ENCODE data around the gene RHAG. TPM values are rescaled to one million over a fixed set of nuclear protein-coding genes. Genes with fewer than 3 reads are reported as not detected.
"Not testable (repeated sequence)": the region's sequence is repeated elsewhere in the genome, so short reads cannot be mapped to it uniquely, and the experiment has no call there.

Gene RHAG
- total RNA-seq: under 1 TPM in 2 of 3 donors, not detected in 1; 0.22 to 0.32 TPM

GRCh38 chr6:49636713-49637349, at the start of gene RHAG:
Gene RHAG, minus strand, starts transcription at chr6:49636839. Its CDS starts 27 bp downstream, at chr6:49636812.
- no peak for ATAC-seq
- Mint-ChIP-seq H3K9me3 (no peaks in the 10 kb centered on the region), H3K36me3 (ENCODE audit: insufficient read depth) (no peaks in the 10 kb centered on the region), H3K4me3 (no peak within 1 kb of the TSS), H3K27me3 (ENCODE audit: low read depth) (no peaks in the 10 kb centered on the region), H3K4me1 (ENCODE audit: low read depth) (no peaks in the 10 kb centered on the region)
- DNase-seq: no peak

GRCh38 chr6:49676671-49677281, 40.1 kb upstream of the RHAG start:
- ATAC-seq (no peak), DNase-seq (no peak)
- Mint-ChIP-seq H3K4me3 (no peak overlapping the region), H3K4me1 (ENCODE audit: low read depth) (no peaks in the 10 kb centered on the region), H3K27me3 (ENCODE audit: low read depth) (no peaks in the 10 kb centered on the region), H3K36me3 (ENCODE audit: insufficient read depth) (no peaks in the 10 kb centered on the region), H3K9me3 (peaks cover 4% of the 10 kb centered on the region)

DNA sequence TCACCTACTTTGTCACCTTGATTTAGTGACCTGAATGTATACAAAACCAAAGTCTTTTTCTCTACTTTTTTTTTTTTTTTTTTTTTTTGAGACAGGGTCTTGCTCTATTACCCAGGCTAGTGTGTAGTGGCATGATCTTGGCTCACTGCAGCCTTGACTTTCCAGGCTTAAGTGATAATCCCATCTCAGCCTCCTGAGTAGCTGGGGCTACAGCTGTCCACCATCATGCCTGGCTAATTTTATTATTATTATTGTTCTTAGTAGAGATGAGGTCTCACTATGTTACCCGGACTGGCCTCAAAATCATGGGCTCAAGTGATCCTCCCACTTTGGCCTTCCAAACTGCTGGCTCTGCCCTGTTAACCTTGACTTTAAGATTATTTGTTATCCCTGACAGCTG, 39.2 kb upstream of the RHAG start:
- no peak for ATAC-seq
- H3K27me3 Mint-ChIP-seq (ENCODE audit: low read depth): no peaks in the 10 kb centered on the region
- H3K4me3 Mint-ChIP-seq: no peak overlapping the region
- DNase-seq: no peak
- no peaks in the 10 kb centered on the region for H3K36me3 Mint-ChIP-seq (ENCODE audit: insufficient read depth)
- peaks cover 4% of the 10 kb centered on the region for H3K9me3 Mint-ChIP-seq
- H3K4me1 Mint-ChIP-seq (ENCODE audit: low read depth): no peaks in the 10 kb centered on the region

DNA sequence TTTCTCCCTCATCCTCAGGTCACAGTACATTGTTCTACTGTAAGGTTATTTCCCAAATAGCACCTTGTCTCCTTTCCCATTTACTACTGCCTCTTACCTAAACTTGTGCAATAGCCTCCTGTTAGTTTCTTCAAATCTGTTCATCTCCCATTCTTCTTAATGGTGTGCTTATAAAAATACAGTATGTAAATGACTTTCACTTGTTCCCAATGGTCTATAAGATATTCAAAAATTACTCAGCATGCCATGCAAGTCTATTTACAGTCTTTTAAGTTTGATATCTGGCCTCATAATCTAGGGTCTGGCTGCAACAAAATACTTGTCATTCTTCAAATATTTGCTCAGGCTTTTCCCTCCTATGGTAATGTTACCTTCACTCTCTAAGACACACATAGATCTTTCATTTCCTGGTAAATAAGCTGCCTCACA, 31.5 kb upstream of the RHAG start:
- no peak for ATAC-seq
- no peak for DNase-seq
- H3K9me3 Mint-ChIP-seq: no peaks in the 10 kb centered on the region
- no peaks in the 10 kb centered on the region for H3K4me1 Mint-ChIP-seq (ENCODE audit: low read depth)
- H3K4me3 Mint-ChIP-seq: no peak overlapping the region
- H3K36me3 Mint-ChIP-seq (ENCODE audit: insufficient read depth): no peaks in the 10 kb centered on the region
- no peaks in the 10 kb centered on the region for H3K27me3 Mint-ChIP-seq (ENCODE audit: low read depth)

DNA sequence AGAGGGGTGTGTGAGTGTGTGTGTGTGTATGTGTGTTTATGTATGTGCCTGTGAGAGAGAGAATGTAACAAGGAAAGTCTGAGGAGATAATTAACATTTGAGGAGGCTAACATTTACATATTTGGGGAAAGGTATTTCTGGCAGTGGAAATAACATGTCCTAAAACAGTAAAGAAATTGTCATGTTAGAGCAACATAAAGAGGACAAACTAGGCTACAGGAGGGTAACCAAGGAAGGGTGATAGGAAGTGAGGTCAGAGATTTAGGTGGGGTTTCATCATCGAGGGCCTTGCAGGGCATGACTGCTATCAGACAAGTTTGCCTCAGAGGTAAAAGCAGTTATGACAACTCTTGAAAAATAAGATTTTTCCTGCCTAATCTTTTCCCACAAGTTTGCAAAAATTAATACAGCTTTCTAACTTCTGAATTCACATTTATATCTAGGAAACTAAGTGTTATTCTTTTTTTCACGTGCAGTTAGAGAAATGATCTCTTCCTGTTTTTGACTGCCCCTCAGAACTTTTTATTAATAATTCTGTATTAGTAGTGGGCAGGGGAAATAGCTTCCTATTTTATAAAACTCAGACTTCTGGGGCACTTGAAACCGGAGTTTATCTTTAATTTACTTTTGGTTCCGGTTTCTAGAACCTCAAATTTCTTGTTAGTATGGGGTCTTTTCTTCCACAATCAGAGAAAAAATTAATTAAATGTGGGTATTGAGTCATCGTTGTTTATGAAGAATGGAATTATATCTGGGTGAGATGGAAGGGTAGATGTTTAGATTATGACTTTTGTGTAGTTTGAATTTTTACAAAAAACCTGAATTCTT, 30.5 kb upstream of the RHAG start:
- no peaks in the 10 kb centered on the region for H3K36me3 Mint-ChIP-seq (ENCODE audit: insufficient read depth)
- no peak overlapping the region for H3K4me3 Mint-ChIP-seq
- ATAC-seq (no peak), DNase-seq (no peak)
- H3K9me3 Mint-ChIP-seq: no peaks in the 10 kb centered on the region
- H3K4me1 Mint-ChIP-seq (ENCODE audit: low read depth): no peaks in the 10 kb centered on the region
- H3K27me3 Mint-ChIP-seq (ENCODE audit: low read depth): no peaks in the 10 kb centered on the region

- H3K9me3 Mint-ChIP-seq: no peaks in the 10 kb centered on the region
- no peaks in the 10 kb centered on the region for H3K27me3 Mint-ChIP-seq (ENCODE audit: low read depth)
- no peaks in the 10 kb centered on the region for H3K4me1 Mint-ChIP-seq (ENCODE audit: low read depth)
- no peaks in the 10 kb centered on the region for H3K36me3 Mint-ChIP-seq (ENCODE audit: insufficient read depth)
- ATAC-seq: no peak
- H3K4me3 Mint-ChIP-seq: no peak overlapping the region
- no peak for DNase-seq
Measured at GRCh38 chr6:49666480-49666879, 29.8 kb upstream of the RHAG start.

DNA sequence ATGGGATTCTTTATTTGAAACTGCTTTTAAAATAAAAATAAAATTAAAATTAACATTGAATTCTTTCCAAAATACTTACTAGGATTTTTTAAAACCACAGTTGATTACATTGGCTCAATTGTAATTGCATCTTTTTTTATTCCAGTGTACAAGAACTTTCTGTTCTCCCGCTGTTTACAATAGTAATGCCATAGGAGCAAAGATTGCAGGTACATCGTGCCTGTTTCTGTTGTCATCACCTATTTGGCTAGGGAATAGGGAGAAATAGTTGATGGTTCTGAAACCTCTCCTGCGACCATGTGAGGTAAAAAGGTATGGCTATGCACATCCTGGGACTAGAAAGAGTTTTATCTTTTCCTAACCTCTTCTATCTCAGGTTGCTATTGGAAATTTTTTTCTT, 28.2 kb upstream of the RHAG start:
- no peak overlapping the region for H3K4me3 Mint-ChIP-seq
- H3K27me3 Mint-ChIP-seq (ENCODE audit: low read depth): no peaks in the 10 kb centered on the region
- no peaks in the 10 kb centered on the region for H3K4me1 Mint-ChIP-seq (ENCODE audit: low read depth)
- DNase-seq: no peak
- no peaks in the 10 kb centered on the region for H3K9me3 Mint-ChIP-seq
- no peaks in the 10 kb centered on the region for H3K36me3 Mint-ChIP-seq (ENCODE audit: insufficient read depth)
- ATAC-seq: no peak

- not testable (repeated sequence) for H3K9me3 Mint-ChIP-seq; H3K27me3 Mint-ChIP-seq (ENCODE audit: low read depth); ATAC-seq; DNase-seq; H3K36me3 Mint-ChIP-seq (ENCODE audit: insufficient read depth); H3K4me1 Mint-ChIP-seq (ENCODE audit: low read depth); H3K4me3 Mint-ChIP-seq
Measured at GRCh38 chr6:49664054-49664453, 27.4 kb upstream of the RHAG start.

- no peak for ATAC-seq
Measured at GRCh38 chr6:49662892-49663261, 26.2 kb upstream of the RHAG start.

GRCh38 chr6:49662231-49662891, 25.7 kb upstream of the RHAG start:
- no peak for DNase-seq
- H3K27me3 Mint-ChIP-seq (ENCODE audit: low read depth): no peaks in the 10 kb centered on the region
- no peaks in the 10 kb centered on the region for H3K36me3 Mint-ChIP-seq (ENCODE audit: insufficient read depth)
- H3K9me3 Mint-ChIP-seq: peaks cover 3% of the 10 kb centered on the region
- no peak overlapping the region for H3K4me3 Mint-ChIP-seq
- no peaks in the 10 kb centered on the region for H3K4me1 Mint-ChIP-seq (ENCODE audit: low read depth)
- ATAC-seq: no peak

More at GRCh38 chr6:49662892-49663261, 26.2 kb upstream of the RHAG start:
- no peak for DNase-seq
- Mint-ChIP-seq H3K9me3 (peaks cover 3% of the 10 kb centered on the region), H3K36me3 (ENCODE audit: insufficient read depth) (no peaks in the 10 kb centered on the region), H3K4me1 (ENCODE audit: low read depth) (no peaks in the 10 kb centered on the region), H3K4me3 (no peak overlapping the region), H3K27me3 (ENCODE audit: low read depth) (no peaks in the 10 kb centered on the region)

GRCh38 chr6:49653942-49654341, 17.3 kb upstream of the RHAG start:
- Mint-ChIP-seq H3K9me3 (peaks cover 3% of the 10 kb centered on the region), H3K36me3 (ENCODE audit: insufficient read depth) (no peaks in the 10 kb centered on the region)

GRCh38 chr6:49653438-49653837, 16.8 kb upstream of the RHAG start:
- ATAC-seq: no peak
- no peaks in the 10 kb centered on the region for H3K27me3 Mint-ChIP-seq (ENCODE audit: low read depth)

More at GRCh38 chr6:49653942-49654341, 17.3 kb upstream of the RHAG start:
- no peak for DNase-seq
- no peaks in the 10 kb centered on the region for H3K4me1 Mint-ChIP-seq (ENCODE audit: low read depth)
- H3K27me3 Mint-ChIP-seq (ENCODE audit: low read depth): no peaks in the 10 kb centered on the region
- no peak for ATAC-seq
- no peak overlapping the region for H3K4me3 Mint-ChIP-seq

GRCh38 chr6:49651239-49651638, 14.6 kb upstream of the RHAG start:
- no peaks in the 10 kb centered on the region for H3K9me3 Mint-ChIP-seq
- no peaks in the 10 kb centered on the region for H3K36me3 Mint-ChIP-seq (ENCODE audit: insufficient read depth)
- ATAC-seq (no peak), DNase-seq (no peak)
- no peak overlapping the region for H3K4me3 Mint-ChIP-seq
- H3K27me3 Mint-ChIP-seq (ENCODE audit: low read depth): no peaks in the 10 kb centered on the region
- no peaks in the 10 kb centered on the region for H3K4me1 Mint-ChIP-seq (ENCODE audit: low read depth)

More at GRCh38 chr6:49653438-49653837, 16.8 kb upstream of the RHAG start:
- no peak overlapping the region for H3K4me3 Mint-ChIP-seq
- H3K36me3 Mint-ChIP-seq (ENCODE audit: insufficient read depth): no peaks in the 10 kb centered on the region
- DNase-seq: no peak
- no peaks in the 10 kb centered on the region for H3K4me1 Mint-ChIP-seq (ENCODE audit: low read depth)
- no peaks in the 10 kb centered on the region for H3K9me3 Mint-ChIP-seq

DNA sequence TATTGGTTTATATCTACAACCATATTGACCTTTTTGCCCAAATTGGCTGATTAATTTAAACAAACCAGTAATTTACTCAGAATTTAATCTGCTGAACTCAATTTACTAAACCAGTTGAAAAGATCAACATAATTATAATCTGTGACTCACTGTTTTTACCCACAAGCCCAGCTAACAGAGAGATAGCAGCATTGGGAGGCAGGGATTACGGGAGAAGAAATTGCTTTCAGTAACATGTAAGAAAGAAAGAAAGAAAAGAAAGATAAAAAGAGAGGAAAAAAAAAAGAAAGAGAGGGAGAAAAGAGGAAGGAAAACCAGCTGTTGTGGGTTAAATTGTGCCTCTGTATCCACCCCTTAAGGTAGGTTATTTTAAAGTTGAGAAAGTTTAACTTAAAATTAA, 13.3 kb upstream of the RHAG start:
- H3K4me1 Mint-ChIP-seq (ENCODE audit: low read depth): no peaks in the 10 kb centered on the region
- DNase-seq (no peak), ATAC-seq (no peak)
- H3K27me3 Mint-ChIP-seq (ENCODE audit: low read depth): no peaks in the 10 kb centered on the region
- no peaks in the 10 kb centered on the region for H3K9me3 Mint-ChIP-seq
- no peaks in the 10 kb centered on the region for H3K36me3 Mint-ChIP-seq (ENCODE audit: insufficient read depth)
- H3K4me3 Mint-ChIP-seq: no peak overlapping the region

Data from activated T-cell treated with anti-CD3 and anti-CD28 coated beads, Interleukin-2, amount 50 U/mL, for 4 hours (primary cell).